Thoracic aorta (tissue), 2 donors: ENCODE data around the gene CT47C1. TPM values are rescaled to one million over a fixed set of nuclear protein-coding genes. Genes with fewer than 3 reads are reported as not detected.

Experiments used
- ATAC-seq: fragments of 150-250 bp; one replicate; pipeline ENCODE4 v1.8.0; 2017; ENCODE audit warnings: low read depth; ENCODE audit not compliant: insufficient number of reproducible peaks, low FRiP score
- DNase-seq: peaks from one replicate; pipeline ENCODE4 v3.0.0-alpha.2; 2020; ENCODE audit warnings: low spot score
- H3K27ac ChIP-seq, 2 donors: fragments of 200-600 bp; sonication (generic); 1 replicate in 1 of 2; 2 replicates in 1 of 2; pipeline ENCODE4 v1.5.1; 2016; ENCODE audit warnings: mild to moderate bottlenecking in 2 of 2, moderate library complexity in 2 of 2
- H3K27me3 ChIP-seq: fragments of 200-600 bp; sonication (generic); replicated peaks from 2 replicates; pipeline ENCODE4 v1.6.0; 2016; ENCODE audit warnings: mild to moderate bottlenecking; ENCODE audit not compliant: insufficient read depth
- H3K36me3 ChIP-seq: fragments of 200-600 bp; sonication (generic); one replicate; pipeline ENCODE4 v1.5.1; 2016
- H3K4me1 ChIP-seq, 2 donors: fragments of 200-600 bp; sonication (generic); 1 replicate in 1 of 2; 2 replicates in 1 of 2; pipeline versions ENCODE4 v1.5.1 to v1.6.0; 2016; ENCODE audit warnings: low read depth in 2 of 2, mild to moderate bottlenecking in 1 of 2; ENCODE audit not compliant: control insufficient read depth in 1 of 2
- H3K4me3 ChIP-seq: fragments of 200-600 bp; sonication (generic); 2 replicates; pipeline ENCODE4 v1.5.1; 2016; ENCODE audit warnings: mild to moderate bottlenecking
- H3K9me3 ChIP-seq: fragments of 200-600 bp; sonication (generic); 2 replicates; pipeline ENCODE4 v1.5.1; 2016
- total RNA-seq, 2 donors: library from RNA; depleted of rRNA; stranded (reverse); fragments of >200 nt; gene quantifications; one replicate each; pipeline versions ENCODE4 v1.1.0 to v1.2.3, GENCODE V29; 2016
- TF ChIP-seq, protein P1 (sequence below): fragments of 200-600 bp; sonication (generic); IDR thresholded peaks from one replicate; pipeline ENCODE4 v1.5.1; 2019; ENCODE audit warnings: antibody characterized with exemption

The CT47C1 gene
- total RNA-seq, 2 donors from 2014 or later, result not detected

- Histone ChIP-seq H3K4me1 (no peaks in the 10 kb centered on the region), H3K4me3 (no peak overlapping the region), H3K36me3 (no peaks in the 10 kb centered on the region), H3K27ac (no peak overlapping the region), H3K27me3 (no peaks in the 10 kb centered on the region), H3K9me3 (no peaks in the 10 kb centered on the region)
- DNase-seq (no peak), ATAC-seq (no peak)
- TF ChIP-seq, protein P1, sequence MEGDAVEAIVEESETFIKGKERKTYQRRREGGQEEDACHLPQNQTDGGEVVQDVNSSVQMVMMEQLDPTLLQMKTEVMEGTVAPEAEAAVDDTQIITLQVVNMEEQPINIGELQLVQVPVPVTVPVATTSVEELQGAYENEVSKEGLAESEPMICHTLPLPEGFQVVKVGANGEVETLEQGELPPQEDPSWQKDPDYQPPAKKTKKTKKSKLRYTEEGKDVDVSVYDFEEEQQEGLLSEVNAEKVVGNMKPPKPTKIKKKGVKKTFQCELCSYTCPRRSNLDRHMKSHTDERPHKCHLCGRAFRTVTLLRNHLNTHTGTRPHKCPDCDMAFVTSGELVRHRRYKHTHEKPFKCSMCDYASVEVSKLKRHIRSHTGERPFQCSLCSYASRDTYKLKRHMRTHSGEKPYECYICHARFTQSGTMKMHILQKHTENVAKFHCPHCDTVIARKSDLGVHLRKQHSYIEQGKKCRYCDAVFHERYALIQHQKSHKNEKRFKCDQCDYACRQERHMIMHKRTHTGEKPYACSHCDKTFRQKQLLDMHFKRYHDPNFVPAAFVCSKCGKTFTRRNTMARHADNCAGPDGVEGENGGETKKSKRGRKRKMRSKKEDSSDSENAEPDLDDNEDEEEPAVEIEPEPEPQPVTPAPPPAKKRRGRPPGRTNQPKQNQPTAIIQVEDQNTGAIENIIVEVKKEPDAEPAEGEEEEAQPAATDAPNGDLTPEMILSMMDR, result no peak
Measured at GRCh38 chrX:119030990-119031389, 41.8 kb upstream of the CT47C1 start.

GRCh38 chrX:119036107-119037029 lies 36.4 kb upstream of the CT47C1 start:
- TF ChIP-seq, protein P1, result no peak
- ATAC-seq (no peak), DNase-seq (no peak)
- no peak overlapping the region for H3K27ac ChIP-seq
- no peaks in the 10 kb centered on the region for H3K4me1 ChIP-seq
- no peaks in the 10 kb centered on the region for H3K36me3 ChIP-seq
- no peaks in the 10 kb centered on the region for H3K27me3 ChIP-seq
- no peak overlapping the region for H3K4me3 ChIP-seq
- H3K9me3 ChIP-seq, result no peaks in the 10 kb centered on the region

GRCh38 chrX:119040432-119040831 lies 32.4 kb upstream of the CT47C1 start:
- H3K27ac ChIP-seq, result no peak overlapping the region
- no peak for ATAC-seq

DNA sequence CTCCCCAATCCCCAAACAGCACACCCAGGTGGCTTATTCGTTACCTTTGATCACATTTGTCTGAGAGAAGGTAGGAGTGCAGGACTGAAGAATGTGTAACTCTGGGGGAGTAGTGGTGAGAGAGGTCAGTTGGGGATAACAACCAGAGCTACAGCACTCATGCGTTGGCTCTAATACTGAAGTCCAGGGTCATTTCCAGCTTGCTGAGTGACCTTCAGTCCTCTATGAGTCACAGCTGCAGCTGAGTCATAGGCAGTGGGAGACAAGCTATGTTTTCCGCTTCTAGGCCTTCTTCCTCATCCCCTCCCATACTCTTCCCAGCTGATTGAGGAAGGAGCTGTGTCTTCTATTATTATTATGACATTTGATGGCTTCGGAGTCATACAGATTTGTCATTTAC lies 31.6 kb upstream of the CT47C1 start:
- no peaks in the 10 kb centered on the region for H3K4me1 ChIP-seq
- peak; percentile 43 for DNase-seq
- H3K4me3 ChIP-seq, result no peak overlapping the region
- H3K27ac ChIP-seq, result no peak overlapping the region
- peak; percentile 79 for ATAC-seq
- TF ChIP-seq, protein P1, result no peak
- no peaks in the 10 kb centered on the region for H3K36me3 ChIP-seq
- H3K9me3 ChIP-seq, result no peaks in the 10 kb centered on the region
- H3K27me3 ChIP-seq, result no peaks in the 10 kb centered on the region

More at GRCh38 chrX:119040432-119040831, 32.4 kb upstream of the CT47C1 start:
- Histone ChIP-seq H3K27me3 (no peaks in the 10 kb centered on the region), H3K36me3 (no peaks in the 10 kb centered on the region), H3K4me3 (no peak overlapping the region), H3K9me3 (no peaks in the 10 kb centered on the region), H3K4me1 (no peaks in the 10 kb centered on the region)
- DNase-seq, result no peak
- TF ChIP-seq, protein P1, result no peak

DNA sequence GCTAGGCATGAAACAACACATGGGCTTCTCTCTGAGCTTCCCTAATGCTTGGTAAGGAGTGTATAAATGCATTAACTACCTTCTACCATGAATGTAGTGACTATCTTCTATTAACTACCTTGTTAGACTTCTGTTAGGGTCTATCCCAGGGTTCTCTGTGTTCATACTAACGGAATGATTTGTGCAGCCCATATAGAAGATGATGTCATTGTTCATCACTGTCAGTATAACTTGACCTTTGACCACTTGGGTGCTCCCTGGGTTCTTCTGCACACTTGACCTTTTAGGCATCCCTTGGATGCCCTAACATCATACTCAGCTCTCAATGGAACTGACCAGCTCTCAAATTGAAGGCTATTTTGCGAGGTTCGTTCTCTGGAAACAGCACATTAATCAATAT lies 30.8 kb upstream of the CT47C1 start:
- Histone ChIP-seq H3K27ac (no peak overlapping the region), H3K4me1 (no peaks in the 10 kb centered on the region), H3K36me3 (no peaks in the 10 kb centered on the region), H3K27me3 (no peaks in the 10 kb centered on the region), H3K9me3 (no peaks in the 10 kb centered on the region), H3K4me3 (no peak overlapping the region)
- DNase-seq (no peak), ATAC-seq (no peak)
- TF ChIP-seq, protein P1, result no peak
